Activated naive CD8-positive, alpha-beta T cell treated with anti-CD3 and anti-CD28 coated beads, Interleukin-2, amount 10 ng/mL, durations not matched to agents 7 days and 5 days (primary cell): ENCODE data around the gene FA2H. TPM values are rescaled to one million over a fixed set of nuclear protein-coding genes. Genes with fewer than 3 reads are reported as not detected.

Experiments used
- ATAC-seq: fragments of 150-1000 bp; cut with Tn5 transposase; one replicate; pipeline ENCODE4 v1.10.0; 2021; ENCODE audit warnings: low read depth, moderate library complexity
- POLR2A ChIA-PET: fragments of 350-600 bp; sonication (Branson Sonifier 250); formaldehyde crosslinking; loops from one replicate; lab custom pipeline; 2021; ENCODE audit warnings: antibody characterized with exemption; lab: Charles Lee
- DNase-seq: peaks from one replicate; pipeline ENCODE4 v3.0.0; 2021
- H3K27ac Mint-ChIP-seq: one replicate; pipeline ENCODE4 v1.8.0; 2022; ENCODE audit warnings: mild to moderate bottlenecking, mixed read lengths
- H3K27me3 Mint-ChIP-seq: one replicate; pipeline ENCODE4 v1.8.0; 2022; ENCODE audit warnings: mild to moderate bottlenecking, moderate library complexity, mixed read lengths
- H3K36me3 Mint-ChIP-seq: one replicate; pipeline ENCODE4 v1.8.0; 2021; ENCODE audit warnings: mild to moderate bottlenecking, mixed read lengths
- H3K4me1 Mint-ChIP-seq: one replicate; pipeline ENCODE4 v1.8.0; 2021; ENCODE audit warnings: mixed read lengths
- H3K4me3 Mint-ChIP-seq: one replicate; pipeline ENCODE4 v1.8.0; 2022; ENCODE audit warnings: mild to moderate bottlenecking, moderate library complexity, mixed read lengths
- H3K9me3 Mint-ChIP-seq: one replicate; pipeline ENCODE4 v1.8.0; 2021; ENCODE audit warnings: mixed read lengths
- total RNA-seq, 2 experiments: library from RNA; stranded (reverse); gene quantifications; one replicate each; pipeline ENCODE4 v1.2.3, GENCODE V29; 2021

FA2H gene
- total RNA-seq, 2 experiments from 2014 or later = not detected

- ATAC-seq (no peak), DNase-seq (no peak)
- POLR2A ChIA-PET = no interaction called here
- H3K27ac Mint-ChIP-seq = no peak overlapping the region
- H3K27me3 Mint-ChIP-seq = peaks cover 4% of the 10 kb centered on the region
- no peaks in the 10 kb centered on the region for H3K9me3 Mint-ChIP-seq
- H3K4me1 Mint-ChIP-seq = no peaks in the 10 kb centered on the region
- H3K4me3 Mint-ChIP-seq = no peak overlapping the region
- no peaks in the 10 kb centered on the region for H3K36me3 Mint-ChIP-seq
These were observed 13.0 kb downstream of the FA2H start for GRCh38 chr16:74761665-74762064.

- DNase-seq = no peak
- Mint-ChIP-seq H3K27ac (no peak overlapping the region), H3K4me3 (no peak overlapping the region), H3K27me3 (peaks cover 1% of the 10 kb centered on the region), H3K4me1 (no peaks in the 10 kb centered on the region), H3K36me3 (no peaks in the 10 kb centered on the region), H3K9me3 (no peaks in the 10 kb centered on the region)
- no peak for ATAC-seq
- POLR2A ChIA-PET = no interaction called here
These were observed 14.4 kb downstream of the FA2H start for GRCh38 chr16:74760007-74760767.

GRCh38 chr16:74759564-74759963 lies 15.1 kb downstream of the FA2H start:
- H3K4me1 Mint-ChIP-seq = no peaks in the 10 kb centered on the region
- DNase-seq (no peak), ATAC-seq (no peak)
- no peak overlapping the region for H3K27ac Mint-ChIP-seq
- POLR2A ChIA-PET = no interaction called here
- no peak overlapping the region for H3K4me3 Mint-ChIP-seq
- H3K27me3 Mint-ChIP-seq = peaks cover 1% of the 10 kb centered on the region
- H3K36me3 Mint-ChIP-seq = no peaks in the 10 kb centered on the region
- no peaks in the 10 kb centered on the region for H3K9me3 Mint-ChIP-seq

GRCh38 chr16:74758801-74759200 lies 15.8 kb downstream of the FA2H start:
- H3K27ac Mint-ChIP-seq = no peak overlapping the region
- H3K27me3 Mint-ChIP-seq = peaks cover 1% of the 10 kb centered on the region
- H3K9me3 Mint-ChIP-seq = no peaks in the 10 kb centered on the region

GRCh38 chr16:74757349-74757748 lies 17.3 kb downstream of the FA2H start:
- Mint-ChIP-seq H3K36me3 (no peaks in the 10 kb centered on the region), H3K4me1 (no peaks in the 10 kb centered on the region), H3K9me3 (no peaks in the 10 kb centered on the region), H3K4me3 (no peak overlapping the region), H3K27ac (no peak overlapping the region), H3K27me3 (no peaks in the 10 kb centered on the region)
- no peak for ATAC-seq
- POLR2A ChIA-PET = no interaction called here
- DNase-seq = no peak

More at GRCh38 chr16:74758801-74759200, 15.8 kb downstream of the FA2H start:
- Mint-ChIP-seq H3K4me1 (no peaks in the 10 kb centered on the region), H3K36me3 (no peaks in the 10 kb centered on the region), H3K4me3 (no peak overlapping the region)
- POLR2A ChIA-PET = no interaction called here
- ATAC-seq (no peak), DNase-seq (no peak)

GRCh38 chr16:74756203-74756602 lies 18.4 kb downstream of the FA2H start:
- ATAC-seq = no peak
- no peaks in the 10 kb centered on the region for H3K27me3 Mint-ChIP-seq
- H3K27ac Mint-ChIP-seq = no peak overlapping the region
- no peaks in the 10 kb centered on the region for H3K9me3 Mint-ChIP-seq
- POLR2A ChIA-PET = no interaction called here
- no peaks in the 10 kb centered on the region for H3K4me1 Mint-ChIP-seq
- no peaks in the 10 kb centered on the region for H3K36me3 Mint-ChIP-seq
- no peak for DNase-seq
- H3K4me3 Mint-ChIP-seq = no peak overlapping the region

- H3K27ac Mint-ChIP-seq = no peak overlapping the region
- no peaks in the 10 kb centered on the region for H3K27me3 Mint-ChIP-seq
- no peaks in the 10 kb centered on the region for H3K36me3 Mint-ChIP-seq
- POLR2A ChIA-PET = interaction anchor here (0.6 kb wide), 1 partner anchor 193 kb away, joined by 4 read pairs; no protein-coding TSS in a partner anchor
- no peak overlapping the region for H3K4me3 Mint-ChIP-seq
- H3K9me3 Mint-ChIP-seq = no peaks in the 10 kb centered on the region
- no peaks in the 10 kb centered on the region for H3K4me1 Mint-ChIP-seq
- DNase-seq (no peak), ATAC-seq (no peak)
These were observed 21.4 kb downstream of the FA2H start for GRCh38 chr16:74753180-74753579.

GRCh38 chr16:74752756-74753155 lies 21.9 kb downstream of the FA2H start:
- DNase-seq (no peak), ATAC-seq (no peak)
- Mint-ChIP-seq H3K36me3 (no peaks in the 10 kb centered on the region), H3K9me3 (no peaks in the 10 kb centered on the region), H3K4me1 (no peaks in the 10 kb centered on the region), H3K27me3 (no peaks in the 10 kb centered on the region), H3K4me3 (no peak overlapping the region), H3K27ac (no peak overlapping the region)
- POLR2A ChIA-PET = interaction anchor here (0.6 kb wide), 1 partner anchor 193 kb away, joined by 4 read pairs; no protein-coding TSS in a partner anchor

GRCh38 chr16:74752258-74752657 lies 22.4 kb downstream of the FA2H start:
- Mint-ChIP-seq H3K4me1 (no peaks in the 10 kb centered on the region), H3K27me3 (no peaks in the 10 kb centered on the region), H3K4me3 (no peak overlapping the region), H3K9me3 (no peaks in the 10 kb centered on the region), H3K27ac (no peak overlapping the region), H3K36me3 (no peaks in the 10 kb centered on the region)
- ATAC-seq = no peak
- DNase-seq = no peak
- POLR2A ChIA-PET = no interaction called here

- POLR2A ChIA-PET = no interaction called here
These were observed 23.0 kb downstream of the FA2H start for GRCh38 chr16:74751658-74752057.

GRCh38 chr16:74749291-74750055 lies 25.1 kb downstream of the FA2H start:
- Mint-ChIP-seq H3K36me3 (no peaks in the 10 kb centered on the region), H3K9me3 (no peaks in the 10 kb centered on the region), H3K27me3 (no peaks in the 10 kb centered on the region), H3K4me3 (no peak overlapping the region), H3K4me1 (no peaks in the 10 kb centered on the region), H3K27ac (no peak overlapping the region)
- POLR2A ChIA-PET = no interaction called here
- no peak for DNase-seq
- no peak for ATAC-seq

More at GRCh38 chr16:74751658-74752057, 23.0 kb downstream of the FA2H start:
- H3K4me3 Mint-ChIP-seq = no peak overlapping the region
- H3K27me3 Mint-ChIP-seq = no peaks in the 10 kb centered on the region
- no peaks in the 10 kb centered on the region for H3K36me3 Mint-ChIP-seq
- no peak for DNase-seq
- no peaks in the 10 kb centered on the region for H3K9me3 Mint-ChIP-seq
- no peaks in the 10 kb centered on the region for H3K4me1 Mint-ChIP-seq
- ATAC-seq = no peak
- no peak overlapping the region for H3K27ac Mint-ChIP-seq

GRCh38 chr16:74748616-74749026 lies 26.0 kb downstream of the FA2H start:
- POLR2A ChIA-PET = no interaction called here
- Mint-ChIP-seq H3K9me3 (no peaks in the 10 kb centered on the region), H3K4me1 (no peaks in the 10 kb centered on the region)

GRCh38 chr16:74747716-74748615 lies 26.7 kb downstream of the FA2H start:
- Mint-ChIP-seq H3K27ac (no peak overlapping the region), H3K27me3 (no peaks in the 10 kb centered on the region), H3K36me3 (no peaks in the 10 kb centered on the region), H3K4me3 (no peak overlapping the region), H3K9me3 (no peaks in the 10 kb centered on the region), H3K4me1 (no peaks in the 10 kb centered on the region)
- DNase-seq = no peak
- no peak for ATAC-seq
- POLR2A ChIA-PET = no interaction called here

More at GRCh38 chr16:74748616-74749026, 26.0 kb downstream of the FA2H start:
- Mint-ChIP-seq H3K4me3 (no peak overlapping the region), H3K36me3 (no peaks in the 10 kb centered on the region), H3K27ac (no peak overlapping the region), H3K27me3 (no peaks in the 10 kb centered on the region)
- no peak for DNase-seq
- no peak for ATAC-seq
